A549 (cell line): ENCODE data around the gene ST6GALNAC1.

Source experiments
- CTCF ChIP-seq: fragments of >200 bp; sonication (Bioruptor Twin); formaldehyde crosslinking; IDR thresholded peaks from 3 replicates; pipeline ENCODE4 v1.5.1; 2016
- REST ChIP-seq: fragments of 200-600 bp; sonication (generic); IDR thresholded peaks from 2 replicates; pipeline ENCODE4 v1.6.1; 2016; ENCODE audit warnings: antibody characterized with exemption, mild to moderate bottlenecking, moderate library complexity

DNA sequence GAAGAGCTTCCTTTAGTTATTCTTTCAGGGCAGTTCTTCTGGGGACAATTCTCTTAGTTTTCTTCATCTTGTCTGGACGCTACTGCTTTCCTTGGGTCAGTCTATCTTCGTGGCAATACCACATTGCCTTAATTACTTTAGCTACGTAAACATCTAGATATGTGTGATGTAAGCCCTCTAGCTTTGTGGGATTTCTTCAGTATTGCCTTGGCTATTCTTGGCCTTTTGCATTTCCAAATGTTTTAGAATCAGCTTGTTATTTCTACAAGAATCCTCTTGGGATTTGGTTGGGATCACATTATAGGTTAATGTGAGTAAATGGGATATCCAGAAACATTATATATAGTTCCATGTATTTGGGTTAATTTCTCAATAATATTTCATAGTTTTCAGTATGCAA, 48.9 kb downstream of the ST6GALNAC1 start:
- TF ChIP-seq CTCF, result no peak
- no peak for TF ChIP-seq REST
